ENCODE measurements around the gene PLA2G4F. TPM values are rescaled to one million over a fixed set of nuclear protein-coding genes. Genes with fewer than 3 reads are reported as not detected.

Gene PLA2G4F
- total RNA-seq, 1 experiment from 2014 or later, result 0.05 TPM

GRCh38 chr15:42123546-42123945, 32.9 kb downstream of the PLA2G4F start:
- Histone ChIP-seq H3K4me3 (replicated peaks in 1 of 2; ENCODE audit: low read depth in 1 of 2, low read length in 2 of 2) (no peak overlapping the region), H2AFZ (ENCODE audit: low read depth, low read length, poor library complexity, severe bottlenecking) (no peak overlapping the region), H3K36me3 (ENCODE audit: control insufficient read depth in 1 of 2, insufficient read depth in 2 of 2, low read length in 2 of 2) (no peaks in the 10 kb centered on the region), H4K20me1 (ENCODE audit: insufficient read depth) (no peaks in the 10 kb centered on the region), H3K9me3 (ENCODE audit: control insufficient read depth in 1 of 2, insufficient read depth in 1 of 2, low read depth in 1 of 2, low read length in 2 of 2) (no peaks in the 10 kb centered on the region), H3K79me2 (ENCODE audit: insufficient read depth, low read length) (no peaks in the 10 kb centered on the region), H3K4me1 (ENCODE audit: control insufficient read depth in 1 of 2, insufficient read depth in 2 of 2, low read length in 2 of 2) (peaks cover 0 to 2% of the 10 kb centered on the region in 2 experiments; a peak in 1 of 4 replicates), H3K27ac (ENCODE audit: low read depth, low read length) (no peak overlapping the region), H3K9ac (ENCODE audit: low read length) (no peak overlapping the region), H3K4me2 (ENCODE audit: low read length) (no peak overlapping the region), H3K9me2 (ENCODE audit: insufficient read depth) (no peaks in the 10 kb centered on the region), H3K27me3 (ENCODE audit: insufficient read depth, low read length) (no peaks in the 10 kb centered on the region)
- ChIA-PET CTCF (interaction anchor here (1.3 kb wide), 1 partner anchor 15 kb away, joined by 3 read pairs; no protein-coding TSS in a partner anchor), POLR2A (no interaction called here), RAD21 (ENCODE audit: low non-redundant PET in 1 of 2, low total read pairs in 2 of 2, uncharacterized antibody in 2 of 2, unreplicated experiment in 2 of 2) (no interaction called here)
- BruUV-seq (replicated peaks), result no TSS peak
- intact Hi-C loops (cut with micrococcal nuclease), result no loop called here
- TF ChIP-seq POLR2A (IDR thresholded peaks at IDR 0.05; ENCODE audit: borderline replicate concordance, extremely low read depth, insufficient read depth, insufficient read length) (no peak), ELF1 (IDR thresholded peaks at IDR 0.05; ENCODE audit: borderline replicate concordance, low read depth) (no peak), CTCF (IDR thresholded peaks at IDR 0.05 in 2 of 3, conservative IDR thresholded peaks at IDR 0.05 in 1 of 3; ENCODE audit: borderline replicate concordance in 1 of 3, insufficient read depth in 1 of 3, low read depth in 2 of 3, low read length in 2 of 3) (no peak), SIN3A (IDR thresholded peaks at IDR 0.05; ENCODE audit: low read depth) (no peak), EZH2phosphoT487 (IDR thresholded peaks at IDR 0.05; ENCODE audit: borderline replicate concordance) (no peak), ZNF274 (IDR thresholded peaks at IDR 0.05; ENCODE audit: low read depth, low read length) (no peak), TCF7L2 (IDR thresholded peaks at IDR 0.05; ENCODE audit: borderline replicate concordance, extremely low read depth, insufficient read depth, insufficient read length) (no peak), ZFX (IDR thresholded peaks at IDR 0.05) (no peak)
- ATAC-seq (no peak), DNase-seq (ENCODE audit: low read depth, low spot score) (no peak)

- H2AFZ ChIP-seq (ENCODE audit: low read depth, low read length, poor library complexity, severe bottlenecking), result no peak overlapping the region
- ChIA-PET POLR2A (no interaction called here), CTCF (no interaction called here), RAD21 (ENCODE audit: low non-redundant PET in 1 of 2, low total read pairs in 2 of 2, uncharacterized antibody in 2 of 2, unreplicated experiment in 2 of 2) (no interaction called here)
- intact Hi-C loops (cut with micrococcal nuclease), result no loop called here
- no peak for DNase-seq (ENCODE audit: low read depth, low spot score)
- ATAC-seq, result no peak
- no TSS peak for BruUV-seq (replicated peaks)
- no peaks in the 10 kb centered on the region for H3K9me3 ChIP-seq (ENCODE audit: control insufficient read depth in 1 of 2, insufficient read depth in 1 of 2, low read depth in 1 of 2, low read length in 2 of 2)
- peaks cover 0 to 4% of the 10 kb centered on the region in 2 experiments; a peak in 1 of 4 replicates for H3K4me1 ChIP-seq (ENCODE audit: control insufficient read depth in 1 of 2, insufficient read depth in 2 of 2, low read length in 2 of 2)
- H3K4me3 ChIP-seq (replicated peaks in 1 of 2; ENCODE audit: low read depth in 1 of 2, low read length in 2 of 2), result no peak overlapping the region
- no peaks in the 10 kb centered on the region for H3K27me3 ChIP-seq (ENCODE audit: insufficient read depth, low read length)
- no peak overlapping the region for H3K27ac ChIP-seq (ENCODE audit: low read depth, low read length)
- no peaks in the 10 kb centered on the region for H3K36me3 ChIP-seq (ENCODE audit: control insufficient read depth in 1 of 2, insufficient read depth in 2 of 2, low read length in 2 of 2)
- no peaks in the 10 kb centered on the region for H4K20me1 ChIP-seq (ENCODE audit: insufficient read depth)
- H3K9ac ChIP-seq (ENCODE audit: low read length), result no peak overlapping the region
- H3K4me2 ChIP-seq (ENCODE audit: low read length), result no peak overlapping the region
- H3K9me2 ChIP-seq (ENCODE audit: insufficient read depth), result no peaks in the 10 kb centered on the region
- H3K79me2 ChIP-seq (ENCODE audit: insufficient read depth, low read length), result no peaks in the 10 kb centered on the region
- TF ChIP-seq ZFX (IDR thresholded peaks at IDR 0.05), result no peak
- TF ChIP-seq CEBPB (IDR thresholded peaks at IDR 0.05; ENCODE audit: low read depth), result no peak
- TF ChIP-seq RAD21 (IDR thresholded peaks at IDR 0.05; ENCODE audit: low read depth), result no peak
- no peak for TF ChIP-seq YY1 (IDR thresholded peaks at IDR 0.05; ENCODE audit: extremely low read depth, insufficient replicate concordance, low read depth, low read length)
- TF ChIP-seq ZNF274 (IDR thresholded peaks at IDR 0.05; ENCODE audit: low read depth, low read length), result no peak
- no peak for TF ChIP-seq POLR2A (IDR thresholded peaks at IDR 0.05; ENCODE audit: borderline replicate concordance, extremely low read depth, insufficient read depth, insufficient read length)
- no peak for TF ChIP-seq SRF (IDR thresholded peaks at IDR 0.05; ENCODE audit: low read depth)
- no peak for TF ChIP-seq JUND (IDR thresholded peaks at IDR 0.05)
- TF ChIP-seq ZBTB33 (IDR thresholded peaks at IDR 0.05; ENCODE audit: extremely low read depth, insufficient replicate concordance, low read length), result no peak
Measured at GRCh38 chr15:42121682-42122081, 34.8 kb downstream of the PLA2G4F start.

All from HCT116 (cell line).